ENCODE data around the gene CDC25A.
"Not testable (repeated sequence)": the region's sequence is repeated elsewhere in the genome, so short reads cannot be mapped to it uniquely, and the experiment has no call there.

DNA sequence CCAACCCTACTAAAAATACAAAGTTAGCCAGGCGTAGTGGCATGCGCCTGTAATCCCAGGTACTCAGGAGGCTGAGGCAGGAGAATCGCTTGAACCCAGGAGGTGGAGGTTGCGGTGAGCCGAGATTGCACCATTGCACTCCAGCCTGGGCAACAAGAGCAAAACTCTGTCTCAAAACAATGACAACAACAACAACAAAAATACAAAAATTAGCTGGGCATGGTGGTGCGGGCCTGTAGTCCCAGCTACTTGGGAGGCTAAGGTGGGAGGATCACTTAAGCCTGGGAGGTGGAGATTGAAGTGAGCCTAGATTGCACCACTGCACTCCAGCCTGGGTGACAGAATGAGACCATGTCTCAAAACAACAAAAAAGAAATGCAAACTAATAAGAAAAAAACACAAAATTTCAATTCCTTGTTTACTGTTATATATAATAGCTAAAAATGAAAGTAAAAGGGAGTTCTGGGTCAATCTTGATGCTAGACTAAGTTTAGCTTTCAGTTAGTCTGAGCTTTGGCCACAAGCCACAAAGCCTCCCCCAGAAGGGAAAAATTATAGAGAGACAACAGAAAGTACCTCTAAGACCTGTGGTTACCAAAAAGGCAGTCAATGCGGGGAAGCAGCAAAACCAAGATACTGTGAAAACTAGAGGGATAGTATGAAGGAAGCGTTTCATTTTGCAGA lies 76.0 kb downstream of the CDC25A start:
- TF ChIP-seq NELFE (IDR thresholded peaks at IDR 0.05; ENCODE audit: insufficient read depth, insufficient read length); SMARCB1 (IDR thresholded peaks at IDR 0.05; ENCODE audit: insufficient read length, low read depth): not testable (repeated sequence)
- TF ChIP-seq, protein P1, sequence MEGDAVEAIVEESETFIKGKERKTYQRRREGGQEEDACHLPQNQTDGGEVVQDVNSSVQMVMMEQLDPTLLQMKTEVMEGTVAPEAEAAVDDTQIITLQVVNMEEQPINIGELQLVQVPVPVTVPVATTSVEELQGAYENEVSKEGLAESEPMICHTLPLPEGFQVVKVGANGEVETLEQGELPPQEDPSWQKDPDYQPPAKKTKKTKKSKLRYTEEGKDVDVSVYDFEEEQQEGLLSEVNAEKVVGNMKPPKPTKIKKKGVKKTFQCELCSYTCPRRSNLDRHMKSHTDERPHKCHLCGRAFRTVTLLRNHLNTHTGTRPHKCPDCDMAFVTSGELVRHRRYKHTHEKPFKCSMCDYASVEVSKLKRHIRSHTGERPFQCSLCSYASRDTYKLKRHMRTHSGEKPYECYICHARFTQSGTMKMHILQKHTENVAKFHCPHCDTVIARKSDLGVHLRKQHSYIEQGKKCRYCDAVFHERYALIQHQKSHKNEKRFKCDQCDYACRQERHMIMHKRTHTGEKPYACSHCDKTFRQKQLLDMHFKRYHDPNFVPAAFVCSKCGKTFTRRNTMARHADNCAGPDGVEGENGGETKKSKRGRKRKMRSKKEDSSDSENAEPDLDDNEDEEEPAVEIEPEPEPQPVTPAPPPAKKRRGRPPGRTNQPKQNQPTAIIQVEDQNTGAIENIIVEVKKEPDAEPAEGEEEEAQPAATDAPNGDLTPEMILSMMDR (IDR thresholded peaks at IDR 0.05 in 2 of 3, conservative IDR thresholded peaks at IDR 0.05 in 1 of 3; ENCODE audit: insufficient read depth in 2 of 3, low read depth in 1 of 3, low read length in 3 of 3): not testable (repeated sequence)
- TF ChIP-seq, protein P2, sequence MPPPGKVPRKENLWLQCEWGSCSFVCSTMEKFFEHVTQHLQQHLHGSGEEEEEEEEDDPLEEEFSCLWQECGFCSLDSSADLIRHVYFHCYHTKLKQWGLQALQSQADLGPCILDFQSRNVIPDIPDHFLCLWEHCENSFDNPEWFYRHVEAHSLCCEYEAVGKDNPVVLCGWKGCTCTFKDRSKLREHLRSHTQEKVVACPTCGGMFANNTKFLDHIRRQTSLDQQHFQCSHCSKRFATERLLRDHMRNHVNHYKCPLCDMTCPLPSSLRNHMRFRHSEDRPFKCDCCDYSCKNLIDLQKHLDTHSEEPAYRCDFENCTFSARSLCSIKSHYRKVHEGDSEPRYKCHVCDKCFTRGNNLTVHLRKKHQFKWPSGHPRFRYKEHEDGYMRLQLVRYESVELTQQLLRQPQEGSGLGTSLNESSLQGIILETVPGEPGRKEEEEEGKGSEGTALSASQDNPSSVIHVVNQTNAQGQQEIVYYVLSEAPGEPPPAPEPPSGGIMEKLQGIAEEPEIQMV (tag; conservative IDR thresholded peaks at IDR 0.05; ENCODE audit: low read depth): not testable (repeated sequence)
